ENCODE data around the gene DZANK1. TPM values are rescaled to one million over a fixed set of nuclear protein-coding genes. Genes with fewer than 3 reads are reported as not detected.

Gene DZANK1
- total and polyA plus RNA-seq, 11 donors, result 0.46 to 2.0 (median 0.85) TPM; not detected in 1

DNA sequence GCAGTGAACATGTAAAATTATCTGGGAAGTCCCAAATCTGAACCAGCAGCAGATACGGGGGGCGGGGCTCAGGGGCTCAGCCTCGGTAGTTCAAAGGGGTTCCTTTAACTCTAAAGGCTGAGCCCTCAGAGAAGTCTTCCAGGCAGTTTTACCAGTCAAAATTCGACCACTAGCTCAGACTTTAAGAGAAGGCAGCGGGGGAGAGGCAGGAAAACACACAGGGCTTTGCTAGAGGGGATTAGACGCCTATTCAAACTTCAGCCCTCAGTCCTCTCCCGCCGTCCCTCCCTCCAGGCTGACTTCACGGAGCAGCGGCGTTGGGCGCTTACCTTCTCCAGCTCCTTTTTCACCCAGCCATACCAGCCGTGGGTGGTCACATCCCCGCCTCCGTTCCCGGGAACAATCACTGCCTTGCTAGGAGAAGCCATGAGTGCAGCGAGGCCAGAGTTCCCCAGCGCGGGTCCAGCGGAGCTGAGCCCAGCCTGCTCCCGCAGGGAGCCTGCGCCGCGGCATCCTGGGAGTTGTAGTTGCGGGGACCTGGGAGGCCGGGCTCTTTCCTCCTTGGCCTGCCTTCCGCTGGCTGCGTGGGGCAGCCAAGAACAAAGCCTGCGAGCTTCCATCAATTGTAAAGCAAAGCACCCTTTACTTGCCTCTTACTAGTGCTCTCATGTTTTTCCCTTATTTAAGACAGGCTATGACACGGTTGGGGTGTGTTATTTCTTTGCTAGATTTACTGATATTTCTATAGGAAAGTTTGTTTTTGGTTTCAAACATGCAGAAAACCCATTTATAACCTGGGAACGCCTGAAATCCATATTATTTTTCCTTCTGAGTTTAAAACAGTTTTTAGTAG lies 30.1 kb upstream of the DZANK1 start, which contains the start of gene RBBP9:
RBBP9 (minus strand) TSS at position 486 of the 853 bp plus-strand sequence; CDS start at position 428, 58 bp downstream.
- H3K9me3 ChIP-seq, result no peaks in the 10 kb centered on the region
- ATAC-seq (peak; percentile 99 to 100 (median 100)), DNase-seq (peak; percentile 87 to 94 (median 90))
- intact Hi-C loops (cut with DNase I), result loop anchor here in 3 of 10 donors (1.0 to 10.0 kb wide), 3 partner anchors 10 to 298 kb away; partner anchors contain the start of genes DZANK1 (in 2 of the 3), POLR3F (in 2 of the 3) and SEC23B (in 1 of the 3)
- TF ChIP-seq, protein P1, sequence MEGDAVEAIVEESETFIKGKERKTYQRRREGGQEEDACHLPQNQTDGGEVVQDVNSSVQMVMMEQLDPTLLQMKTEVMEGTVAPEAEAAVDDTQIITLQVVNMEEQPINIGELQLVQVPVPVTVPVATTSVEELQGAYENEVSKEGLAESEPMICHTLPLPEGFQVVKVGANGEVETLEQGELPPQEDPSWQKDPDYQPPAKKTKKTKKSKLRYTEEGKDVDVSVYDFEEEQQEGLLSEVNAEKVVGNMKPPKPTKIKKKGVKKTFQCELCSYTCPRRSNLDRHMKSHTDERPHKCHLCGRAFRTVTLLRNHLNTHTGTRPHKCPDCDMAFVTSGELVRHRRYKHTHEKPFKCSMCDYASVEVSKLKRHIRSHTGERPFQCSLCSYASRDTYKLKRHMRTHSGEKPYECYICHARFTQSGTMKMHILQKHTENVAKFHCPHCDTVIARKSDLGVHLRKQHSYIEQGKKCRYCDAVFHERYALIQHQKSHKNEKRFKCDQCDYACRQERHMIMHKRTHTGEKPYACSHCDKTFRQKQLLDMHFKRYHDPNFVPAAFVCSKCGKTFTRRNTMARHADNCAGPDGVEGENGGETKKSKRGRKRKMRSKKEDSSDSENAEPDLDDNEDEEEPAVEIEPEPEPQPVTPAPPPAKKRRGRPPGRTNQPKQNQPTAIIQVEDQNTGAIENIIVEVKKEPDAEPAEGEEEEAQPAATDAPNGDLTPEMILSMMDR (IDR thresholded peaks at IDR 0.05), result no peak
- peak in 1 of 2 donors; percentile 8 for TF ChIP-seq POLR2A (IDR thresholded peaks at IDR 0.05)
- peak within 1 kb of the TSS; percentile 66 to 90 (median 76) for H3K4me3 ChIP-seq
- H3K27ac ChIP-seq, result peak within 1 kb of the TSS in 11 of 12 donors; percentile 31 to 76 (median 65)
- peaks cover 0 to 16% (median 5%) of the 10 kb centered on the region in 9 donors for H3K36me3 ChIP-seq
- WGBS, 4 donors, result 0 to 4% (median 3%) methylated on average over 23 to 31 of the region's 31 CpGs
- peaks cover 3 to 16% (median 13%) of the 10 kb centered on the region in 12 donors for H3K4me1 ChIP-seq
- H3K27me3 ChIP-seq, result no peaks in the 10 kb centered on the region

DNA sequence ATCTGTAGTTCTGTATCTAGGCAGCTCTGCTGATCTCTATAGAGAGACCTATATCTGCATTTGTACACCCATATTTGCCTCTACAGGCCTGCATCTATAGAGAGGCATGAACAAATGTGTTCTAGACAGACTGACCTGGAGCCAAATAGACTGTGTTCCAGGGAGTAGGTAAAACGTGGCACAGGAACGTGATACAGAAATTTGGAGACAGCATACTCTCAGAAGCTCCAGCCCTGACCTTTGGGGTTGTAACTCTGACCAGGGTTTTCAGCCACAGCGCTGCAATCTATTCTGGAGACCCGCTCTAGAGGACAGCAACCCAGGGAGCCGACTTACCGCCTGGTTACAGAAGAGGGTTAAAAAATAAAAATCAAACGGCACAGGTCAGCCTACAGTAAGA lies 29.2 kb upstream of the DZANK1 start:
- DNase-seq (no peak), ATAC-seq (no peak)
- Histone ChIP-seq H3K4me1 (peaks cover 3 to 16% (median 13%) of the 10 kb centered on the region in 12 donors), H3K27me3 (no peaks in the 10 kb centered on the region), H3K9me3 (no peaks in the 10 kb centered on the region), H3K36me3 (peaks cover 0 to 24% (median 9%) of the 10 kb centered on the region in 9 donors), H3K4me3 (peak overlapping the region in 10 of 12 donors; percentile 67 to 90 (median 76)), H3K27ac (peak overlapping the region in 2 of 12 donors; percentile 75 to 76)
- intact Hi-C loops (cut with DNase I), result loop anchor here in 2 of 10 donors (2.0 to 10.0 kb wide), 2 partner anchors 29 to 299 kb away; partner anchors contain the start of genes DZANK1 (in 2 of the 2) and POLR3F (in 2 of the 2)
- TF ChIP-seq POLR2A (IDR thresholded peaks at IDR 0.05), result no peak
- TF ChIP-seq, protein P1 (IDR thresholded peaks at IDR 0.05), result no peak
- WGBS, 4 donors, result 14 to 23% (median 16%) methylated on average over 7 of the region's 7 CpGs

DNA sequence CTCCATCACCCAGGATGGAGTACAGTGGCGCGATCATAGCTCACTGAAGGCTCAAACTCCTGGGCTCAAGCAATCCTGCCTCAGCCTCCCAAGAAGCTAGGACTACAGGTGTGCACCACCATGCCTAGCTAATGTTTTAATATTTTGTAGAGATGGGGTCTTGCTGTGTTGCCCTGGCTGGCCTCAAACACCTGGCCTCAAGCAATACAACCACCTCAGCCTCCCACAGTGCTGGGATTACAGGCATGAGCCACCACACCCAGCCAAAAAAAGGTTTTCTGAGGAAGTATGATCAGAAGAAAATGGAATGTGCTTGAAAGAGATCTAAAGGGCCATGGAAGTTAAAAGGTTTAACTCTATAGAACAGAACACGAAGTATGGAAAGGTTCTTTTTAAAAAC lies 21.5 kb upstream of the DZANK1 start:
- Histone ChIP-seq H3K27me3 (no peaks in the 10 kb centered on the region), H3K27ac (no peak overlapping the region), H3K36me3 (peaks cover 0 to 92% (median 55%) of the 10 kb centered on the region in 9 donors), H3K4me1 (peaks cover 0 to 4% (median 0%) of the 10 kb centered on the region in 12 donors), H3K9me3 (no peaks in the 10 kb centered on the region), H3K4me3 (no peak overlapping the region)
- WGBS, 4 donors, result 95 to 97% (median 97%) methylated on average over 3 of the region's 3 CpGs
- no peak for ATAC-seq
- TF ChIP-seq POLR2A (IDR thresholded peaks at IDR 0.05), result no peak
- TF ChIP-seq, protein P1 (IDR thresholded peaks at IDR 0.05), result no peak
- no peak for DNase-seq
- intact Hi-C loops (cut with DNase I), result loop anchor here in 1 of 10 donors (10.0 kb wide), 1 partner anchor 56 kb away; no protein-coding TSS in a partner anchor

DNA sequence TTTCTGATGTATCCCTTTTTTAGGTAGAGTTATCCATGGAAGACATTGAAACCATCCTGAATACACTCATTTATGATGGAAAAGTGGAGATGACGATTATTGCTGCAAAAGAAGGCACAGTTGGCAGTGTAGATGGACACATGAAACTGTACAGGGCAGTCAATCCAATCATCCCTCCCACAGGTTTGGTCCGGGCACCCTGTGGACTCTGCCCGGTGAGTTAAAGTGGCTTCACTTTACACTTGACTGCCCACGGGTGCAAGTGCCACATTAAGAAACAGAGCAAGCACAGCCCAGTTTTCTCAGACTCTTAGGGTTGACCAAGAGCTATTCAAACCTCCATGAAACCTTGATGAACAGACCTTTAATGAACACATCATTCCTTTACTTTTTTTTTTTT lies 14.8 kb upstream of the DZANK1 start:
- WGBS, 4 donors, result 92 to 96% (median 93%) methylated on average over 4 of the region's 4 CpGs
- Histone ChIP-seq H3K4me1 (no peaks in the 10 kb centered on the region), H3K9me3 (no peaks in the 10 kb centered on the region), H3K4me3 (no peak overlapping the region), H3K27me3 (no peaks in the 10 kb centered on the region), H3K36me3 (peaks cover 3 to 98% (median 91%) of the 10 kb centered on the region in 9 donors), H3K27ac (no peak overlapping the region)
- TF ChIP-seq, protein P1 (IDR thresholded peaks at IDR 0.05), result no peak
- no peak for TF ChIP-seq POLR2A (IDR thresholded peaks at IDR 0.05)
- ATAC-seq (no peak), DNase-seq (no peak)
- intact Hi-C loops (cut with DNase I), result loop anchor here in 1 of 10 donors (10.0 kb wide), 1 partner anchor 63 kb away; no protein-coding TSS in a partner anchor
